ENCODE data around the gene ITGAE. TPM values are rescaled to one million over a fixed set of nuclear protein-coding genes. Genes with fewer than 3 reads are reported as not detected.

ITGAE gene
- total and polyA plus RNA-seq, 7 donors, result 13.8 to 47.8 (median 23.6) TPM

DNA sequence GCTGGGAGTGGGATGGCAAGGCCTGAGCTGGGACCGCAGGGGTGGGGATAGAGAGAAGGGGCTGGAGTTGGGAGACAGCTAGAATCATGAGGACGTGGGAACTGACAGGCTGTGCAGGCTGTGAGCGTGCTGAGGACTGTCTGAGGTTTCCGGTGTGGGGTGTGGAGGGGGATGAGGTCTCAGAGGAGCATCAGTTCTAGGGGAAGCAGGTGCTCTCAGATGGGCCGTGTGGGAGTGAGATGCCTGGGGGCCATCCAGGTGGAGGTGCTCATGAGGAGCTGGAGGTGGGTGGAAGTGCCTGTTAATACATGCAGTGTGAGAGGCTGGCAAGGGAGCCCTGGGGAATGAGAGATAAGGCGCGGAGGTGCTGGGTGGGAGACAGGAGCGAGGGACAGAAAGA lies 50.1 kb downstream of the ITGAE start:
- no peak for ATAC-seq
- Histone ChIP-seq H3K36me3 (ENCODE audit: insufficient read depth in 1 of 2, low read depth in 1 of 2) (no peaks in the 10 kb centered on the region), H3K27me3 (ENCODE audit: insufficient read depth in 3 of 3, low read length in 2 of 3) (peaks cover 0 to 20% (median 11%) of the 10 kb centered on the region in 3 donors), H3K9me3 (no peaks in the 10 kb centered on the region), H3K27ac (no peak overlapping the region), H3K4me3 (no peak overlapping the region), H3K4me1 (no peaks in the 10 kb centered on the region)
- no peak for DNase-seq
- intact Hi-C loops (cut with DNase I), result no loop called here
- WGBS, 3 donors, result 73 to 84% (median 76%) methylated on average over 8 of the region's 8 CpGs
- TF ChIP-seq, protein P1, sequence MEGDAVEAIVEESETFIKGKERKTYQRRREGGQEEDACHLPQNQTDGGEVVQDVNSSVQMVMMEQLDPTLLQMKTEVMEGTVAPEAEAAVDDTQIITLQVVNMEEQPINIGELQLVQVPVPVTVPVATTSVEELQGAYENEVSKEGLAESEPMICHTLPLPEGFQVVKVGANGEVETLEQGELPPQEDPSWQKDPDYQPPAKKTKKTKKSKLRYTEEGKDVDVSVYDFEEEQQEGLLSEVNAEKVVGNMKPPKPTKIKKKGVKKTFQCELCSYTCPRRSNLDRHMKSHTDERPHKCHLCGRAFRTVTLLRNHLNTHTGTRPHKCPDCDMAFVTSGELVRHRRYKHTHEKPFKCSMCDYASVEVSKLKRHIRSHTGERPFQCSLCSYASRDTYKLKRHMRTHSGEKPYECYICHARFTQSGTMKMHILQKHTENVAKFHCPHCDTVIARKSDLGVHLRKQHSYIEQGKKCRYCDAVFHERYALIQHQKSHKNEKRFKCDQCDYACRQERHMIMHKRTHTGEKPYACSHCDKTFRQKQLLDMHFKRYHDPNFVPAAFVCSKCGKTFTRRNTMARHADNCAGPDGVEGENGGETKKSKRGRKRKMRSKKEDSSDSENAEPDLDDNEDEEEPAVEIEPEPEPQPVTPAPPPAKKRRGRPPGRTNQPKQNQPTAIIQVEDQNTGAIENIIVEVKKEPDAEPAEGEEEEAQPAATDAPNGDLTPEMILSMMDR (IDR thresholded peaks at IDR 0.05), result no peak

DNA sequence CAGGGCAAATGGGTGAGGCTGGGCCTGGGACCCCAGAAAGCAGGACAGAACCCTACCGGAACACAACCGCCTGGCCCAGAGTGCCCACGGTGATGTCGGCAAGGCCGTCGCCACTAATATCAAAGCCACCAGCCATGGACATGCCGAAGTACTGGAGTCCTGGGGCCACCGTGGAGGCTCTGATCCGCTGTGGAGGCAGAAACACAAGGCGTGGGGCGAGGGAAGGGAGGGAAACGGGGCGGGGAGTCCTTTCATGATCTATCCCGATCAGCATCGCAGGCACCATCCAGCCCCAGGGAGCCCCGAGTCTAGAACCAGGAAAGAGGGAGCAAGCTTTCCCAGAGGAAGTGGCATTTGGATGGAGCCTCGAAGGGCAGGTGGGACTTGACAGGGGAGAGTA lies 50.7 kb downstream of the ITGAE start:
- WGBS, 3 donors, result 85 to 87% (median 86%) methylated on average over 17 of the region's 17 CpGs
- Histone ChIP-seq H3K27me3 (ENCODE audit: insufficient read depth in 3 of 3, low read length in 2 of 3) (peaks cover 0 to 17% (median 11%) of the 10 kb centered on the region in 3 donors), H3K4me3 (no peak overlapping the region), H3K27ac (no peak overlapping the region), H3K9me3 (no peaks in the 10 kb centered on the region), H3K4me1 (no peaks in the 10 kb centered on the region), H3K36me3 (ENCODE audit: insufficient read depth in 1 of 2, low read depth in 1 of 2) (no peaks in the 10 kb centered on the region)
- ATAC-seq (no peak), DNase-seq (no peak)
- TF ChIP-seq, protein P1 (IDR thresholded peaks at IDR 0.05), result no peak
- intact Hi-C loops (cut with DNase I), result no loop called here

DNA sequence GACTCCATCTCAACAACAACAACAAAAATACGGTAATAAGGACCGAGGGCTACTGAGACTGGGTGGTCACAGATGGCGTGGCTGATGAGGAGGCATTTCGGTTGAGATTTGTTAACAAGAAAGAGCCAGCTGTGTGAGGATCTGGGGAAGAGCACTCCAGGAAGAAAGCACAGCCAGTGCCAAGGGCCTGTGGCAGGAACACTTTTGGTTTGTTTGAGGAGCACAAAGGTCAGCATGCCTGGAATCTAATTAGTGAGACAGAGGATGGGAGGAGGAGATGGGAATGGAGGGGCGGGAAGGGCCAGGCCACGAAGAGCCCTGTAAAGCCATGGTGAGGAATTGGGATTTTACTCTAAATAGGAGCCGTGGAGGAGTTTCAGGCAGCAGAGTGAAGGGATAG lies 52.4 kb downstream of the ITGAE start:
- DNase-seq (no peak), ATAC-seq (no peak)
- no peaks in the 10 kb centered on the region for H3K36me3 ChIP-seq (ENCODE audit: insufficient read depth in 1 of 2, low read depth in 1 of 2)
- H3K4me1 ChIP-seq, result no peaks in the 10 kb centered on the region
- H3K27me3 ChIP-seq (ENCODE audit: insufficient read depth in 3 of 3, low read length in 2 of 3), result peaks cover 0 to 4% (median 4%) of the 10 kb centered on the region in 3 donors
- 79 to 86% (median 83%) methylated on average over 7 of the region's 7 CpGs for WGBS, 3 donors
- H3K4me3 ChIP-seq, result no peak overlapping the region
- no peaks in the 10 kb centered on the region for H3K9me3 ChIP-seq
- H3K27ac ChIP-seq, result no peak overlapping the region
- TF ChIP-seq, protein P1 (IDR thresholded peaks at IDR 0.05), result no peak
- intact Hi-C loops (cut with DNase I), result no loop called here

DNA sequence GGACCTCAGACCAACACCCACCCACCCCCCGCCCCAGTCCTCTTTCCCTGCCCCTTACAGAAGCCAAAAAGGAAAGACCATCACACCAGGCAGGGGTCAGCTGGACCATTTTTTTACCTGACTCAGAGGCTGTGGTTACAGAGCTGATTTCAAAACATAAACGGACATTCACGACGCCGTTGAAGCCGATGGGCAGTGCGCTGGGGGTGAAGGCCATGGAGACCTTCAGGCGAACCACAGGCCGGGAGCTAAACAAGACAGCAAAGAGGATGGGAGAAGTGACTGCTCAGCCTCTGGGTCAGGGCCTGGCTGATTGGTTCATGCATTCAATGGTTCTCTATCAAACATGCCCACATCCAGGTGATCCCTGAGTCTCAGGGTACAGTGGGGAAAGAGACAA lies 53.2 kb downstream of the ITGAE start:
- 90 to 92% (median 91%) methylated on average over 9 of the region's 9 CpGs for WGBS, 3 donors
- intact Hi-C loops (cut with DNase I), result no loop called here
- no peaks in the 10 kb centered on the region for H3K36me3 ChIP-seq (ENCODE audit: insufficient read depth in 1 of 2, low read depth in 1 of 2)
- H3K9me3 ChIP-seq, result no peaks in the 10 kb centered on the region
- no peak overlapping the region for H3K27ac ChIP-seq
- no peak overlapping the region for H3K4me3 ChIP-seq
- TF ChIP-seq, protein P1 (IDR thresholded peaks at IDR 0.05), result no peak
- no peaks in the 10 kb centered on the region for H3K4me1 ChIP-seq
- DNase-seq, result no peak
- H3K27me3 ChIP-seq (ENCODE audit: insufficient read depth in 3 of 3, low read length in 2 of 3), result peaks cover 0 to 1% (median 0%) of the 10 kb centered on the region in 3 donors
- no peak for ATAC-seq

DNA sequence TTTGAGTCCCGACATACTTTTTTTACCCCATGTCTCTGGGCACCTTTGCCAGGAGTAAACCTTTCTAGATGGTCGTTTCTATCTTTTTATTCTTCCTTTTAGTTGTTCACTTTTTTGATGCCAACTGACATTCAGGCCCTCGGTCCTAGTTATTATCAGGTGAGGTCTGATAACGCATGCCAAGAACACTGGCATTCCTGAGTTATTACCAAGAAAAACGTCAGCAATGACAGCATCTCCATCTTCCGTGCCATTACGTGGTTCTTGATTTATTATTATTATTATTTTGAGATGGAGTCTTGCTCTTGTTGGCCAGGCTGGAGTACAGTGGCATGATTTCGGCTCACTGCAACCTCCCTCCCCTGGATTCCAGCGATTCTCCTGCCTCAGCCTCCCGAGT lies 55.9 kb downstream of the ITGAE start:
- DNase-seq, result no peak
- 76 to 83% (median 78%) methylated on average over 10 of the region's 10 CpGs for WGBS, 3 donors
- Histone ChIP-seq H3K27me3 (ENCODE audit: insufficient read depth in 3 of 3, low read length in 2 of 3) (no peaks in the 10 kb centered on the region), H3K9me3 (no peaks in the 10 kb centered on the region), H3K27ac (no peak overlapping the region), H3K4me3 (no peak overlapping the region), H3K36me3 (ENCODE audit: insufficient read depth in 1 of 2, low read depth in 1 of 2) (no peaks in the 10 kb centered on the region), H3K4me1 (no peaks in the 10 kb centered on the region)
- ATAC-seq, result no peak
- intact Hi-C loops (cut with DNase I), result no loop called here
- TF ChIP-seq, protein P1 (IDR thresholded peaks at IDR 0.05), result no peak
